ENCODE results near the gene KCNMA1.
"Not testable (repeated sequence)": the region's sequence is repeated elsewhere in the genome, so short reads cannot be mapped to it uniquely, and the experiment has no call there.

Gene KCNMA1

DNA sequence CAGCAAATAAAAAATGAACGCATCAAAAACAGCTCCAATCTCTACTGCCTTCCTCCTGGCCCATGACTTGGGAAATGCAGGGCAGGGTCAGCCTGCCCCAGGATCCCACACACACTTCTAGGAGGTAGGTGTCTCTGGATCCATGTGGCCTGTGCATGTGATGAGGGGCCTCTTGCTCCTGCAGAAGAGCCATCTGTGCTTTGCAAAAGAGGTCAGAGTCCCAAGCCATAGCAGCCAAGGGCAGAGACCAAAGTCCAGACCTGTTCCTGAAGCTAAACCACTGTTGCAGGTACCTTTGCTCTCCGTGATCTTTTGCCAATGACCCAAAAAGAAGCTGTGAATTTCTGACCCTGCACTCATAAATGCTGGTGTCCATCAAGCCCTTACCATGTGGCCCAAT, 57.1 kb downstream of the KCNMA1 start:
- no peak for DNase-seq

DNA sequence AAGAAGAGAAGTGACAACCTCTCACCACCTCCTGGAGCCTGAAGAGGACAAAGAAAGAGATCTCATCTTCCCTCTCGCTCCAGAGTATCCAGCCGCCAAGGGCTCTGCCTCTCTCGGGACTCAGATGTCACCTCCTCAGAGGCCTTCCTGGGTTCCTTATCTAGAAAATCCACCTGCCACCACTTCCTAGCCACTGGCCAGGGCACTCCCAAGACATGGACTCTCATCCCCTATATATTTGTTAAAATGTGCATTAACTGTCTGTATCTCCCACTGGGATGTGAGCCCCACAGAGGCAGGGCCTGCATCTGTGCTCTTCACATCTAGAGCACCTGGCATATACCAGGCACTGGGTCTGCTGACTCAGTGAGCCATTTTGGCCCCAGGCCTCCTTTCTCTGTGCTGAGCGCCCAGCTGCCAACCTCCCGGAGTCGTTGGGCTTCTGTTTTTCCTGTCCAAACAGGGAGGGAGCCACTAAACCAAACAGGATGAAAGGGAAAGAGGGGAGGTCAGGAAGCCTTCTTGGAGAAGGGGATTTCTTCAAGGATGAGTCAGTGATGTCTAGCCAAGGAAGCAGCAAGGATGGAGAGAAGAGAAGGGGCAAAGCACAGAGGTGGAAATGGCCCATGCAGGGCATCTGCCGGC, 58.9 kb downstream of the KCNMA1 start:
- no peak for DNase-seq

DNA sequence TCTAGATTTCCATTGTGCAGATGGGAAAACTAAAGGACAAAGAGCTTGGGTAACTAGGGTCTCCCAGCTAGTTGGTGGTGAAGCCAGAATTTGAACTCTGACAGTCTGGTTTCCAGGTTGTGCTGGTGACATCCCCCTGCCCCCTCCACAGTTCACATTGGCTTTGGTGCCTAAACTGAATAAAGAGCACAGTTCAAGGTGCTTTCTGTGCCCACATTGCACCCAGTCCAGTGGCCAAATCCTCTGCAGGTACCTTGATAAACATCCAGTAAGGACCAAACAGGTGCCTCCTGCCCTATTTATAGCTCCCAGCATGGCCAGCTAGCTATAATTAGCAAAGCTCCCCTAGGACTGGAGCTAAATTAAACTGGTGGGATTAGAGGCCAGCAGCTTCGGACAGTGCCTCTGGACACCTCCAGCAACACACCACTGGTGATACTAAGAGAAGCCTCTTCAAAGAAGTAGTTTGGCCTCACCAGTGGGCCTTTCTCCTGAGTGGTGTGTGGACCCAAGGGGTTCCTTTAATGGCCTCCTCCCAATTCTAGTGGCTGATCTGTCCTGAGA, 59.9 kb downstream of the KCNMA1 start:
- no peak for DNase-seq

DNA sequence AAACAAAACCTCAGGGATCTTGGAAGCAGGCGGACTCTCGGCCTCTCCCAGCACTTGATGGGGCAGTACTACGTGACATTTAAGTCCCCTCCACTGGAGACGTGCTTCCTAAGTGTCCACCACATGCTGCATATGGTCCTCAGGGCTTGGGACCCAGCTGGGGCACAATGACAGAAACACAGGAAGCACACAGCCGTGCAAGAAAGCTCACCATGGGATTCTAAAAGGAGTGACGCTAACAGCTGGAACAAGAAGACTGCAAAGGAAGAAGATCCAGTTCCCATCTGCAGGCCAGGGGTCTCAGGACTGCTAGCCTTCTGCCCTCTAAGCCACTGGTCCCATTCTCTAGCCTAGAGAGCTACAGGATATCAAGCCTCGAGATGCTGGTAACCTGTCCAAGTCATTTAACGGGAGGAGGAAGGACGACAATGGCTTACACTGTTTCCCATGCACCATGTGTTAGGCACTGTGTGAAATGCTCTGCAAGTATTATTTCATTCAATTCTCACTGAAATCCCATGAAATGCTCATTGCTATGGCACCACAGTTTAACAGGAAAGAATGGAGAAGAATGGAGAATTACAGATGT, 61.1 kb downstream of the KCNMA1 start:
- no peak for DNase-seq

DNA sequence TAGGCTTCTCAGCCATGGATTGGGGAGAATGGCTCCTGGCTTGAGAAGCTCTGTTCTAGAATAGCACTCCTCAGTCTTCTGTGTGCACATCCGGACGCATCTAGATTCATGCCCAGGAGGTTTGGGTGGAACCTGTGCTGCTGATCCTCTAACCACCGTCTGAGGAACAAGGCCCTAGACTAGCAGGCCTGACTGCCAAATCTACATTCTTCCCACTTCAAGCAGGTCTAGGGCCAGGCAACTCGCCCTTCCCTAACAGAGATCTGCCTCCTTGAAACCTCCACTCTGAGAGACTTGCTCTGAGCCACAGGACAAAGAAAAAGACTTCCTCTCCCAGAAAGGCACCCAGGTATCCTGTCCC, 61.6 kb downstream of the KCNMA1 start:
- DNase-seq: no peak

DNA sequence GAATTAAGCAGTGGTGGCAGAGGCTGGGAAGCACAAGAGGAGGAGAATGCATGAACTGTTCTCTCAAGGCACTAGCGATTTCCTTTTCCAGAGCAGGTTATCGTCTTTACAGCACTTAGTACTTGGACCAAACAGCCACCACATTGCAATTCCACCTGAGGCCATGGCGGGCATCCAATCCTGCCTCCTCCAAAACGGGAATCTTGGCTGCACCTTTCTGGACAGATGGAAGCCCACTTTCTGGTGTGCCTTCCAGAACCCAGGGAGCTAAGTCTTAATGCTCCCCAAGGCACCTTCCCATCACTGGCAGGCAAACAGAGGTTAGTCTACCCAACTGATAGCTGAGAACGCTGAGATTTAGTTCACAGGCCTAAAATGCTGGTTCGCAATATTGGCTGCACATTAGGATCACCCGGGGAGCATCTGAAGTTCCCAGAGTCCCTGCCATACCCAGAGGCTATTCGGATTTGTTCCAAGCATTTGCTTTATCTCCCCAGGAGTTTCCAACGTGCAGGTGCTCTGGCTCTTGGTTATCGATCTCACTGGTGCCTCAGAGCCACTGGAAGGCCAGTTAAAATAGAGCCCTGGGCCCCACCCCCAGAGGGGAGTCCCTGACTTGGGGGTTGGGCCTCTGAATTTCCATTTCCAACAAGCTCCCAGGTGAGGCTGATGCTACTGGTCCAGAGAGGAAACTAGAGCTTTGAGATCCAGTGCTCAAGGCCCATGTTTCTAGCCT, 62.2 kb downstream of the KCNMA1 start:
- no peak for DNase-seq

DNA sequence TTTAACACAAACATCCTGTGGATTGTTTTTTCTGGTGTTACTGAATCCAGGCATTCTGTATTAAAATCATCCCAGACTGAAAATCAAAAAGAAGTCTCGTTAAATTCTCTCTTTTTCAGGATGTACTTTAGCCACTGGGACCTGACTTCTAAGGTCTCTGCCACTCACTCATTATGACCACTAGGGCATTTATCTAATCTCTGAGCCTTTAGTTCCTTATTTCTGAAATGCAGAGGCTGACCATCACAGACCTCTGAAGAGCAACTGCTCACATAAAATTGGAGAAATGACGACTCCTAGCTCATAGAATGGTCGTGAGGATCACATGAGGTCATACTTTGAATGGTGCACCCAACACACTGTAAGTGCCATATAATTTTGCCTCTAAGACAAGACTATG, 63.2 kb downstream of the KCNMA1 start:
- DNase-seq: no peak

DNA sequence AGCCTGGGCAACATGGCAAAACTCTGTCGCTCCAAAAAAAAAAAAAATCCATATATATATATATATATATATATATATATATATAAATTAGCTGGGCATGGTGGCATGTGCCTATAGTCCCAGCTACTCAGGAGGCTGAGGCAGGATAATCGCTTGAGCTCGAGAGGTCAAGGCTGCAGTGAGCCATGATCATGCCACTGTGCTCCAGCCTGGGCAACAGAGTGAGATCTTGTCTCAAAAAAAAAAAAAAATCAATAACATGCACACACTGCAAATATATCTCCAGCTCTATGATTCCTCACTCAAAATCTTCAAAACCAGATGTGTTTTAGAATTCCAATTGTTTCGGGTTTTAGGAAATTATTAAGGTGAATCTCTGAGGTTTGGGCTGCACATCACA, 65.1 kb downstream of the KCNMA1 start:
- DNase-seq: not testable (repeated sequence)

DNA sequence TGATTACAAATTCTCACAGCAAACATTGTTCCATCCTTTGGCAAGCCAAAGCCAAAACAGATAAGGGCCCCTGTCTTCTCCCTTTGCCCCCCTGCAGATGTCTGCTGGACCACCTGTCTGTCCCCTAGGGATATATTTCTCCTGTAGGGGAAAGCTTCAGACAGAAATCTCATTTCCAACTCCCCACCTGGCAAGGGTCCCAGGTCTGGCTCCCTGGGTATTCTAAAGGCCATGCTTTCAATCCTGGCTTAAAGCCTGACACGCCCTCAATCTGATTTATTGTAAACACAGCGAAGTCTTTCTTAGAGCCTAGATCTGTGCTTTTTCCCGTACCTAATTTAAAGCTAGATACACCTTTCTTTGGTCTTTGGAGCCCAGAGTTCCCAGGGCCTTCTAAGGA, 66.1 kb downstream of the KCNMA1 start:
- DNase-seq: no peak

DNA sequence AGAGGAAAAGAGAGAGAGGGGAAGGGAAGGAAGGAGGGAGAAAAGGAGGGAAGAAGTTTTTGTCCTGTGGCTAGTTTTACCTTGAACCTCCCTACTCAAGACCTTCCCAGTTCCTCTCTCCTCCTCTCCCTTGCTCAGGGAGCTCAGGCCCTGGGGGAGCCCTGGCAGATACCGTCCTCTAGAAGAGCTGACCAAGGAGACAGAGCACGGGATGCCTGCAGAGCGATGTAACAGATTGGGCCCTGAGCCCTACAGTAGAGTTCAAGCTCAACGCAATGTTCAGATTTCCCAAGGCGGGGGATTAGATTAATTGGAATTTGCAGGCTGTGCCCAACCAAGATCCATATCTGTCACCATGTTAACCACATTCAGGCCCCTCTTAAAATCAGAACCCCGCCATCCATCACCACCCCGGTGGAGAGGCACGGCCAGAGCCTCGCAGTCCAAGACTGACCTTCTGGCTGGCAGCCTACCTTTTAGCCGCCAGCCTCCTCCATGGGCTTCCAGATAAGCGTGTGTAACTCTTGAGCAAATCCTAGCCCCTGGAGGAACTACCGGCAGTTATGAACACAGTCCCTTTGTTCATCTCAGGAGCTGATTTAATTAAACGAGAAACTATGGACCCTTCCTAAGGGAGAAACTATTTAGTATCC, 70.6 kb downstream of the KCNMA1 start:
- no peak for DNase-seq

DNA sequence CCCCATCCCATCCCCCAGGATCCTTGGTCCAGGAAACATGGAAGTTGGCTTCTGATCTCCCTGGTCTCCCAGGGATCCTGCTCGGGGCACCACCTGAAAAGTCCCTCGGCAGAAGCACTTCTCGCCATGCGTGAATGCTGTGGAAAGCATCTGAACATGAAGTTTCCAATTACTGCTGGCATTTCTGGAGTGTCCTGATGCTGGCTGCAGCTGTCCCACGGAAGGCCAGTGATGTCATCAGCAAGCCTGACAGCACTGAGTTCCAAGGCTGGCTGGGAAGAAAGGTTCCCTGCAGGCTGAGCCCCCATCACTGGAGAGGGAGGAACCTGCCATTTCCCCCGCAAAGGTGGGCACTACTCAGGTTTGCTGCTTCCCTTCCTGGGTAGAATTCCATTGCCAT, 71.4 kb downstream of the KCNMA1 start:
- no peak for DNase-seq

DNA sequence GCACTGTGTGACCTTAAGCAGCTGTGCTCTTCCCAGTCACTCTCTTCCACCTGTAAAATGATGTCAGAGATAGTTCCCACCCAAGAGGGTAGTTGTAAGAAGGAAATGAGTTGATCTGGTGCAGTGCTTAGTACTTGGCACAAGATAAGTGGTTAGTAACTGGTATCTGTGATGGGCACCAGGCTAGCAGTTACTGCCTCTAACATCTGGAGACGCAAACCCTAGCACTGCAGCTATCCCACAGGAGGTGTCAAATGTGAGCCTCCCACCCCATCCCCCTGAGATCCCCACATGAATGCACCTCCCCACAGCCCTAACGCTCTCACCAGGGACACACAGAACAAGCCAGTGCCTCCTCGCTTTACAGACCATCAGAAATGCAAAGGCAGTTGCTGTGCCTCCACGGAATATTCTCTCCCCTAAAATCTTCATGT, 72.0 kb downstream of the KCNMA1 start:
- no peak for DNase-seq

DNA sequence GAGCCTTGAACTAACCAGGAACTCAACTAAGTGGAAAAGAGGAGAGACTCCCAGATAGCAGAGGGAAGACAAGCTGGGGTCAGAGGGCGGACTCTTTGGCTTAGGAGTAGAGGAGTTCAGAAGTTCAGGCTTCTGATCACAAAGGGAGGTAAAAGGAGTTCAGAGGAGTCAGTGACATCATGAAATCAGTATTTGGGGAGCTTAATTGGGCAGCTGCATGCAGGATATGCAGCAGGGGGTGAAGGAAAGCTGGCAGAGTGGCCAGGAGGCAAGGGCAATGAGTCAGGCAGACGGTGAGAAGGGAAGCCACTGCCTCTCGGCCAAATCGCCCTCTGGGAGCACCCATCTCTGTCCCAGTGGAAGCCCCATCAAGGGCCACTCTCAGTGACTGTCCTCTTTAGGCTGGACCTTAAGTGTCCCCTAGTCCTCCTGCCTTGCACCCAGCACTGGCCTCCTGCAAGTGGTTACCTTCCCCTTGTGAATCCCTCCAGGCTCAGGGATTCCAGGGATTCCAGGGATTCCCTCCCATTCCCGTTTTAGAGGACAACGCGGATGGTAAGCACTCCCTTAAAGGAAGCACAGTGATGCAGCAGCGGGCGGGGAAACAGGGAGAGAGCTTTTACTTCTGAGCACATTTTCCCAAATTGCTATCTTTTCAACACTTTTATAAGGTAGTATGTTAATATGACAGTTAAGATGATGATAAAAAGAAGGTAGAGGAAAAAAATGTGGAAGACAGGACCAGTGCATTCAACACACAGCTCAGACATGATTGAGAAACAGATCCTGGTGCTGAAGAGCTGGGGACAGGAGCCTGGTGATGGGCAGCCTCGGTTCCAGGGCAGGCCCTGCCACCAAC, 72.6 kb downstream of the KCNMA1 start:
- no peak for DNase-seq

DNA sequence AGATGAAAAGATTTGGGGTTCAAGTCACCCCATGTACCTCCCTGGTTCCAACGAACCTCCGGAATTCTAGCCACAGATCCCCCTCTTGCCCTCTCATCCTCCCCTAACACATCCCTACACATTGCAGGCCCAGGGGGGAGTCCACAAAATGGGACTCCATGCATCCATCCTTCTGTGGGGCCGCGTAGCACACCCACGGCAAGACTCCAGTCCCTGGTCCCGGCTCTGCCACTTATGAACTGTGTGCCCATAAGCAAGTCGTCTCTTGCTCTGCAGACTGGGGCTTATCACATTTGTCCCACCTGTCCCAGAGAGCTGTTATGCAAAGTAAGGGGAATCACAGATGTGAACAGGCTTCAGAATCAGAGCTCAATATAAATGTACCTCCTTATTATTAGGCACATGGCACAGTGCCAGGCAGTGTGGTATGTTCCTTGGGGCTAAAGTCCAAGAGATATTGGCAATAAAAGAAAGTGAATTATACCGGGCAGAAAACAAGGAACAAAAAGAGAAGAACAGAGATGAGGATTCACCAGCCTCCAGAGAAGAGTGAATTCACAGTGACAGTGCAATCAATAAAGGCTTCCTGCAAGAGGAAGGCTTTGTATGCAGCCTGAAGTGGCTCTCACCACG, 73.9 kb downstream of the KCNMA1 start:
- no peak for DNase-seq

DNA sequence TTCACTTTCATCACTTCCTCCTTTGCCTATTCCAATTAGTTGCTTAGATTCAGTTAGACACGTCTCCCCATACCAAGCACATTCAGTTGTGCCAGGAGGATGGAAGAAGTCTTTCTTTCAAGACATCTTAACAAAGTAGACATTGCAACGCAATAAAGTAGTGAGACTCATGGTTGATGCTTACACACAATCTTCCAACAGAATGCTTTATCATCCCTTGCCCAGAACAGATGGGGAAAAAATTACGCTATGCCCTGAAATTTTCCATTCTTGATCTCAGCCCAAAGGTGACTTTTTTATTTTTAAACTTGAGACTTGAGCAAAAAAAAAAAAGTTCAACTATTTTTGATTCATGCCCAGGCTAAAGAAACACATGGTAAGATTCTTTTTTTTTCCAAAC, 74.9 kb downstream of the KCNMA1 start:
- no peak for DNase-seq

DNA sequence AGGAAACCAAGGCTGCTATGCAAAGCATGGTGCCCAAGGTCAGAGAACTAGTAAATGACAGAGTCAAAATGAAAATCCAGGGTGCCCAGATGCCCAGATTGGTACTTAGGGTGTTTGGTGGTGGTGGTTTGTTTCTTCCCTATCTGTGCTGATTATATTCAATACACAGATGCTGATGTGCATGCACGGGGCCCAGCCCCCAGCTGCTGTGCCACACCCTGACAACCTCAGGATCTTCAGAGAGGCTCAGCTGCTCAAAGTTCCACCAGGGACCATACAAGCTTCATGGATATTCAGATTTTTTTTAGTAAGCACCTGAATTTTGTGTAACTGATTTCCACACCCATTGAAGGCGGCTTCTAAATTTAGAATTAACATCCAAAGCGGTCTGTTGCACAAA, 75.6 kb downstream of the KCNMA1 start:
- DNase-seq: no peak

DNA sequence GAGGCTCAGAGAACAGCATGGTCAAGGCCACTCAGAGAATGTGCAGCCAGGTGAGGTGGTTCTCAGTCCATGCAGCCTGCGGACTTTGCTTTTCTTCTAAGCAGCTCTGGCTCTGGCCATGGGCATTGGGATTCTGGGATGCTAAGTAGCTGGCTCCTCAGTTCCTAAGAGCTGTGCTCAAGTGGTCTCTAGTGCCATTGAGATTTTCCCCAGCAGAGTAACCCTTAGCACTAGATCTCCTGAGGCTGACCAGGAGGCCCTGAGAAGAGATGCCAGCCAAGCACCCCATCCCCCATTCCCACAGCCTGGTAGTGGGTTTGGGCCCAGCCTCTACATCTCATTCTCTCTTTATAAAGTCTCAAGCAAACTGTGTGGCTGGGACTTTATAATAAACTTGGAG, 77.1 kb downstream of the KCNMA1 start:
- no peak for DNase-seq

DNA sequence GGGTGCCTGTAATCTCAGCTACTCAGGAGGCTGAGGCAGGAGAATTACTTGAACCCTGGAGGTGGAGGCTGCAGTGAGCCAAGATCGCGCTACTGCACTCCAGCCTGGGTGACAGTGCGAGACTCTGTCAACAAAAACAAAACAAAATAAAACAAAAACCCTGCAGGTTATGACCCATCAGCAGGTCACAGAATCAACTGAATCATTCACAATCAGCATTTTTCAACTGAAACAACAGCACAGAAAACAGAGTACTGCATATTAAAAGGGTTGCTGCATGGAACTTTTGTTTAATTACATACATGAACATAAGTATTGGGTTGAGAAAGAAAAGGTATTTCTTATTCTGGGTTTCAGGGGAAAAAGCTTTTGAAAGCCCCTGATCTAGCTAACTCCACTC, 77.6 kb downstream of the KCNMA1 start:
- no peak for DNase-seq

DNA sequence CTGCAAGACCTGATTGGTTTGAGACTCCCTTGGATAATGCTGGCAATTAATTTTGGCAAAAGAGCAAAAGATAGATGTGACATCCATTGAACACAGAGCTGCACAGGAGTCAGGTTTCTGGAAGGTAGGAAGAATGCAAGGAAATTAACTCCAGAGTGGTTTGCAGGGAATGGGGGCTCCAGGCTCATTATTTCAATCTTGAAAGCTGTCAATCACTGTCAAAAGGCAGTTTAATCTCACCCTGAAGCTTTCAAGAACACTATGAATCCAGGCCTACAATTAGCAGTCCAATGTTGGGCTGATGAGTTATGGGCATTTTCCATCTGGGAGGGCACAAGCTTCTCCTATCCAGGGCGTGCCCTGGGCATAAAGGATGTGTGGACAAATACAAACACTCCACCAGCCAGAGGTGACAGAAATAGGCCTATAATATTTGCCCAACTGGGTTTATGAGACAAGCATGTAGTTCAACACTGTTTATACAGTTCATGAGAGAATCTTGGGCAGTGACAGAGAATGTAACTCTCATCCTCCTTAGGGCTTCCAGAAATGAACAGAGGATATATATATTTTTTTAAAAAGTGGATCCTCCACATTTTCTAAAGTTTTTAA, 80.5 kb downstream of the KCNMA1 start:
- DNase-seq: peak; percentile 91

DNA sequence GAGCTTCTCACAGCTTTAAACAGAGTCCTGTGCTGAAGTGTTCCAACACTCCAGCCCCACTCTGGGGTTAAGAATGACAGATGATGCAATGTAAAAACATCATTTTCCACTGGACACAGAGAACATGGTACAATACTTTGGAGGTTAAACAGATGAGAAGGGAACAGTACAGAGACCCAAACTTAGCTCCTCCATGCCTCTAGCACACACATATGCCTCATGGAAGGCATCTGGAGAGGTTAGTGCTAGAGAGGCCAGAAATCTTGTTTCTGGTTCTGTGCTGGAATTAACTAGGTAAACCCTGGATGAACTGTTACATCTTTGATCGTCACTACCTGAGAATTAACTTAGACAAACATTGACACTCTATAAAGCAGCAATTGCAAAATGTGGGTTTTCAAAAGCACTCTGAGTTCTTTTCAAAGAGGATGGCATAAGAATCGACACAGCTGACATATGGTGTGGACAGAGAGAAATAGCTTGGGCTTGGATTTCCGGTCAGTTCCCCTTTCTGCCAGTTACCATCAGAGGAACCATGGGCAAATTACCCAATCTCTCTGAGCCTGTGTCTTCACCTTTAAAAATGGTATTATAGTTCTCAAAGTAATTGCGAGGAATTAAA, 81.9 kb downstream of the KCNMA1 start:
- DNase-seq: no peak

DNA sequence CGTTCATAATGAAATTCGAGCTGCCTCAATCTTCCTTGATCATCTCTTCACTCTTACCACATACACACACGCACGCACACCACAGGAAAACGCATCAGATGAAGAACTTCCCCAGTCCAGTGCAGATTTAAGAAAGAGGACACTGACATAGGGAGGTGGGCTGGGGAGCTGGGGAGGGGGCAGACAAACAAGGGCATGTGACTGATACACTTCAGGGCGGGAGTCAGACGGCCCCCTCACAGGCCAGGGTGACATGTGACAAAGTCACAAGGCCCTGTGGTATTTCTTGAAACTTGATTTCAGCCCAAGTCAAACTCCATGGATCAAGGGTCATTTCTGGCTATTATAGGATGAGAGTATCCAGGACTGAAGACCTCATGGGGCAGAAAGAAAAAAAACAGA, 82.6 kb downstream of the KCNMA1 start:
- DNase-seq: no peak
